Measurements from ENCODE around the gene HERC3.

HERC3 gene

DNA sequence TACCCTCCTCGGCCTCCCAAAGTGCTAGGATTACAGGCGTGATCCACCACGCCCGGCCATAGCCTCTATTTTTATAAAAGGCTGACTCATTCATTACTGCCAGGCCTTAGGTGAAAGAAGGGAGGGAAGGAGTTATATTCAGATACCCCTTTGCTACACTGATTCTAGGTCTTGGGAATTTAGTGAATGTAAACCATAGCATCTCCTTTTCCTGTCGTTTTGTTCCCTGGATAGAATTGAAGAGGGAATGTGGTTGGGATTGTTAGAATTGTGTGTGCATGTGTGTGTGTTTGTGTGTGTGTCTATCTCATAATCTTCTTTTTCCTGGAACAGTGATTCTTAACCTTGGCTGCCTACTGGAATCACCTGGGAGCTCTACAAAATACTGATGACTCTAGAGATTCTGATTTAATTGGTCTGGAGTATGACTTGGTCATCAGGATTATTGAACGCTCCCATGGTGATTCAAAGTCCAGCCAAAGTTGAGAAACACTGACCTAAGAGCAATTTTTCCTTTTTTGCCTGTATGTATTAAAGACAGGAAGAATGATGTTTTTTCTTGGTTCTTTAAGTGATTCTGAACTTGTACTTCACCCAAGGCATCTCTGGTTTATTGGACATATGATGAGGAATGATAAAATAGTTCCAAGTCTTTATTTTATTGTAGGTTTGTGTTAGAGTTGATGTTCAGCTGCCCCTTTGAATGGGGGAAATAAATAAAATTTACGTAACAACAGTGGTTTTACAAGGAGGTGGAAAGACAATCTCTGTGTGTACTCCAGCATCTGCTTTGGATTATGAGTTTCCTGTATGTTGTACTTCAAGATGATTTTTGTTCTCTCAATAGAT, 68.4 kb downstream of the HERC3 start:
- no peak for DNase-seq

DNA sequence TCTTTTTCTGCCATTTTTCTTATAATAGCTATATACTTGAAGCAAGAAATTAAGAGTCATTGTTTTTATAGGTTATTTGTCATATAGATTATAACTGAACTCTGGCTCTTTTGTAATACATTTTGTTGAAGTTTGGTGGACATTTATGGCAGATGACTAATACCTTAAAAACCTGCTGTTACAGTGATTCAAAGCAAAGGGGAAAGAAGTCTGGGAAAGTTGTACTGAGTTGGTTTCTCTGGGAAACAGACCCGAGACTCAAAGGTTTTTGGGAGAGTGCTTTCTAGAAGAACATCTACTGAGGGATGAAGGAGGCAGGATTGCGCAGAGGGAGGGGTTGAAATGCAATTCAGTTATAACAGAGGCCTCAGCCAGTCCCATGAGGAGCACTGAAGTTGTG, 69.5 kb downstream of the HERC3 start:
- no peak for DNase-seq

DNA sequence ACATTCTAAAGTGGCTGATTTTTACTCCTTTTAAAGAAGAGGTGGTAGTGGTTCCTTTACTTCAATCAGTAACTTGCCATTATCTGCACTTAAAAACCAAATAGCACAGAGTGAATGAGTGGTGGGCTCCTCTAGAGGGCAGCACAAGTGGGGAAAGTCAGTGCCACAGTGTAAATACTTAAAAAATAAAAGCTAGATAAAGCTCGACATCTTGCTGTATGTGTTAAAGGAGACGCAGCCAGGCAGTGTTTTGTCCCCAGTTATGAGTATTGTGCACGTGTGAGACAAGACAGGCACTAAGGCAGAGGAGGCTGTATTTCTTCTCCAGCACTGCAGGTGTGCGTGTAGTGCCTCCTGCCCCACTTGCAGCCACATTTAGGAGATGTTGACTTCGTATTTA, 80.7 kb downstream of the HERC3 start:
- DNase-seq = no peak

DNA sequence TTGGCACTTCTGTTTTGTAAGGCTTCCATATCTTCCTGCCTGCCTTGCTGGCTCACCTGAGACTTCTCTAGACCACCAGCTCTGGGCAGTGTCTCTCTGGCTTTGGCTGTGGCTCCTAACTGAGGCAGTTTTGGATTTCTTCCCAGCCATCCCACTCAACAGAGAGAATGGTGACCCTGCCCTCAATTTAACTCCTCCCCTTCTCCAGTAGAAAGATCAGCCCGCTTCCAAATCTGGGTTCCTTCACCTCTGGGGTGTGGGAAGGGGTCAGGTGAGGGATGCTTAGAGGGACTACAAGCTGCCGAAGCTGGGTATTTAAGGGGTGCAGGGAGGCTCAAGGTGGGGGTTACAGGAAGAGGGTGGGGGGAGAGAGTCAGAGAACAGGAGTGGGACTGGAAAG, 81.6 kb downstream of the HERC3 start:
- DNase-seq = no peak

DNA sequence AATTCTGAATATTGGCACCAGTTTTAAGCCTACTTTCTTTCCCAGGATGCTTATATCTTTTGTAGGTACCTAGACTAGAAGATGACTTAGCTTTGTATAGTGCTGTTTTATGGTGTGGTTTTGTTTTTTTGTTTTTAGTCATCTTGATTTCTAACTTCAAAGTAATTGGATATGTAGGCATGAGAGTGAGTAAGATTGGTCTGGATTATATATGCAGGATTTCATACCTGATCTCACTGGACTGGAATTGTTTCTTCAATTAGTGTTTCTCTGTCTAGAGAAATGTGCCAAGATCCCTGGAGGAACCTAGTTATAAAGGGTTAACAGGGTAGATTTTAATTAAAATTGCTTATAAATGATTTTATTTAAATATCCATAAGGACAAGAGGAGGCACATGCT, 82.3 kb downstream of the HERC3 start:
- DNase-seq = no peak

DNA sequence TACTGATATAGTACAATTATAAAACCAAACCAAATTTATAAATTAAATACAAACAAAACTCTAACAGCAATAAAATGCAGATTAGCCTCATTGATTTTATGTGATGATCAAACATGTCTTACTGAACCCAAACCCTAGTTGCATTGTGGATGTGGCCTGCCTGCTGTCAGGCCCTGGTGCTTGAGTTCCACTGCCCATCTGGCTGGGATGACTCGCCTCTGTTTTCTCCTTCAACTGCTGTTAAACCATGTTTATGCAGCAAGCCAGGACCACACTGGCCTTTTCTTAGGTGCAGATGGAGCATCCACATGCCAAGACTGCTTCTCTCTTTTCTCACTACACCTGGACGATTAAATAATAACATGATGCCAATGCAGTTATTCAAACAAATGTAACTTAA, 82.7 kb downstream of the HERC3 start:
- DNase-seq = no peak

DNA sequence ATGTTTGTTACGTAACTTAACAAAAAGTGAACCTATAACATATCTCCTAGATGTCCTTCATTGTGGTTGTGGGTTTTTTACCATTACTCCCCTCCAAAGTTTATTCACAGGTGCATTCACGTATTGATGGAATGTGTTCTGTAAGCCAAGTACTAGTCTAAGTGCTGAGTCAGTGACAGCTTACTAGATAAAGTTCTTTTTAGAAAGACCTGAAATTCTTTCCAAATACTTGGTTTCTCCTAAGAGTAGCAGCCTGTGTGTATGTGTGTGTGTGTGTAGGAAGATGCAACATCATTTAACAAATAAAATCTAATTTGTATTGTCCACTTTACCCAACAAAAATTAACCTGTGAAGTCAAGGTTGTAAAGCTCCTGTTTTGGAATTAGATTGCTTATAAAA, 83.3 kb downstream of the HERC3 start:
- DNase-seq = no peak

DNA sequence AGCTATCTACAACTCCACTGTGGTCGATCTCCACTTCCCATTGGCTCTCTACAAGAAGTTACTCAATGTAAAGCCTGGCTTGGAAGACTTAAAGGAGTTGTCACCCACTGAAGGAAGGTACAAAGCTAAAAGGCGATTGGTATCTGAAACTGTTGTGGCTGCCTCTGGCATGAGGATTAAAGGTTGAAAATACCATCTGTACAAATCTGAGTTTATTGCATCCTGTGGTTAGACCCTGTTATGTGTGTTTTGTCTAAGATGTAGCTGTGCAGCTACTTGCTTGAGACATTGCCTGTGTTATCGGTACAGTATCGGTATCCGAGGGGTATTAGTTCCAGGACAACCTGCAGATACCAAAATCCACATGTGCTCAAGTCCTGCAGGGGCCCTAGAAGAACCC, 88.9 kb downstream of the HERC3 start:
- no peak for DNase-seq

DNA sequence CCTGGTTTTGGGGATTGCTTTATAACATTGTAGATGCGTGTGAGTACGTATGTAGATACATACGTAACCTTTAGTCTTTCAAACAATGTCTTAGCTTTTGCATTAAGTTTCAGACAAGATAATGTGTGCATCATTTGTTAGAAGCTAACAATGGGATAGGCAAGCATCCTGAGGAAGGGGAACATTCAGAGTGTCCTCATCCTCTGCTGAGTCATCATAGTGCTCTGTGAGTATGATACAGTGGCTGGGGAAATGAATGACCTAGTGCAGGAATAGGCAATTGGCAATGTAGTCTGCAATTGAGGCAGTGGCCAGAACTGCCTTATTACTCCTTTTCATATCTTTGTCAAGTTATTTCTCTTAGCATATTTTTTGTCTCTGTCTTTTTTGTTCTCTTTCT, 98.1 kb downstream of the HERC3 start:
- DNase-seq = peak; percentile 1

DNA sequence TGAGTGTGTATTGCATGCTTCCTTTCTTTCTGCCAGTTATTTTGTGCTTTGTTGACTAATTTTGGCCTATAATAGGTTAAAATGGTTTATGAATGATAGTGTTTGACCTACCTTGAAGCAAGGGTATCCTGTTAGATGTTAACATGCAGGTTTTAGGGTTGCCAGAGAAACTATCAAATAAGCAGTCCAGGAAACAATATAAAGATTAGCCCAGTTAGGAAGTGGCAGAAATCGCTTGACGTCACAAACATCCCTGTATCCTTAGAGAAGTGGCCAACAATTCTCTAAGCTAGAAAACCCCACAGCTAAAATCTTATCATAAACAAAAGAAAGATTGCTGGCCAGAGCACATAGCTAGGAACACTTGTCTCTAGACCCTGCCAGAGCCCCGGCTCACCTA, 101.5 kb downstream of the HERC3 start:
- DNase-seq = no peak

DNA sequence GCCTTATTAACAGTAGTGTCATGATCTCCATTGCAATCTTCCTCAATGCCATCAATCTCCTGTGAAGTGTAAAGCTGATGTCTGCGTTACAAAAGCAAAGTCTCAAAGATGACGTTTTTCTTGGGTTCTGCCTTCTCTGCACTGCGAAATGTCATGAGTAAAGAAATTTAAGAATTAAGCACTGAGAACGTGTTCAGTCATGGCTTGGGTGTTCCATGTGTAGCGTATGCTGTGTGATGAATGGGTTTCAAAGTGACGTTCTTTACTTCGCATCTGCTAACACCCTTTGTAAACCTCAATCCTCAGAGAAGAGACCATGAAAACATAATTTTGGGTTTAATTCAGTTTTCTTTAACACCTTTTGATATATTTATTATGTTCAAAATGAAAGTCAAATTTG, 104.3 kb downstream of the HERC3 start:
- DNase-seq = no peak

DNA sequence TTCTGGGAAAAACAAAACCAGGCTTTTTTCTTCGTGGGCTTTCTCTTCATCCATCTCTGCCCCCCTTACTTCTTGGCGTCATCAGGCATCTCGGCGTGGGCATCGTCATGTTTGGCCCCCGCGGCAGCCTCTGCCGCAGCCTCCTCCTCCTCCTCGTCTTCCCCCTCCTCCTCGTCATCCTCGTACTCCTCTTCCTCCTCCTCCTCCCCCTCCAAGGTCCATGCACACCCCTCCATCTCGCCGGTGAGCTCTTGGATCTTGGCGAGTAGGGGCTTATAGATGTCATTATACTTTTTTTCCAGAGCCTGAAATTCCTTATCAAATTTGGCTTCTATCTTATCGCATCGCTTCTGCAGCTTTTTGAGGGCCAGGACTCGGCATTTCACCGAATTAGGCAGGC, 104.9 kb downstream of the HERC3 start:
- DNase-seq = no peak

DNA sequence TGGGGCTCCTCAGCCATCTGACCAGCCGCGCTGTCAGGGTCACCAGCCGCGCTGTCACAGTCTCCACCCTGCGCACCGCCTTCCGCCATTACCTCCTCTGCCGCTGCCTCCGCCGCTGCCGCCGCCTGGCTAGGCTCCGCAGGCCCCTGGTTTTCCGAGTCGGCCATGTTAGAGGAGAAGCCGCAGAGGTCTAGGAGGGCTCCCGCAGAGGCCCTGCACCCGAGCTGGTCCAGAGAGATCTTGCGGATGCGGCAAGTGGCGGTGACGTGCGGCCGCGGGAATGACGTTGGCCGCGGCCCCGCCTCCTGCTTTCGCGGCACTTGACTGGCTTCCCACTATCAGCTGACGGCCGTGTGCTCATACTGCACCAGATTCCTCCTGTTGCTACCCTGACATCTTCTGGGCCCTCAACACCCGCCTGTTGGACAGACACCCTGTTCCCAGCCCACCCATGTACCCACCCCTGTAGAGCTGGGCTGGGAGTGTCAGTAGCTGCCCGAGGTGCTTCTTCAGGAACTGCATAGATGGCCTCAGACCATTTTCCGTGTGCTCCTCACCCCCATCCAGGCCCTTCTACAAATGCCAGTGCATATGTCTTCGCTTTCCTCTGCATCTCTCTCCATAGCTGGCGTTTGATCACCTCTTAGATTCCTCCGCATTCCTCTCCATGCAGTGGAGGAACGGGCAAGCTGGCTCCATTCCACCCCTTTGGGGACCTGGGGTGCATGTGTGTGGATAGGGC, 105.5 kb downstream of the HERC3 start, which contains the start of gene NAP1L5:
Gene NAP1L5, minus strand, starts transcription at position 242 of the 742 bp plus-strand sequence. Its CDS starts 75 bp downstream, at position 167.
- DNase-seq = peak; percentile 25

DNA sequence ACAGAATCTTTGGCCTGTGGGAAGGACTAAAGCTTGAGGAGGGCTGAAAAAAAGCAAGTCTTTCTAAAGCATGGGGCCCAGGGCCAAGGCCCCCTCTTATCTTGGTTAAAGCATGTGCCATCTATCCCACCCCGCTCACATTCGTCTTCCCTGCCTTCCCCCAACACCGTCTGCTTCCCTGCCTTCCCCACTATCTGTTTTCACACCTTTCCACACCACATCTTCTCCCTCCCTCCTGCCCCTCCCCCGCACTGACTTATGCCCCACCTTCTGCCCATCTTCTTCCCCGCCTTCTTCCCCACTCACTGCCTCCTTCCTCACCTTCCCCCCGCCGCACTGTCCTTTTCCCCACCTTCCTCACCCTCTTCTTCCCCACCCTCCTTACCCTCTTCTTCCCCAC, 106.2 kb downstream of the HERC3 start:
- no peak for DNase-seq

DNA sequence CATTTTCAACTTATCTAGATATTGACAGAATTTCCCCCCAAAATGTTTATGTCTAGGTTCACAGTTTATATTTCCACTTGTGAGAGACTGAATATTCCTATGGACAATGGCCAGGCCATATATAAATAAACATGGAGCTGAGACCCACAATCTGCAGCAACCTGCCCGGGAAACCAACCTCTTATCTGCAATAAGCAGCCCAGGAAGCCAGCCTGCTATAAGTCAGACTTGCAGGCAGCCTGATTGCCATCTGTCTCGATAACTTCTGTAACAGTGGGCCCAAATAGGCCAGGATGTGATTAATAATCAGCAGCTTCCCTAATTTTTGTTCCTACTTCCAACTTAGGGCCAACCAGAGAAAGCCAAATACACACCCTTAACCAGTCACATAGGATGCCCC, 110.5 kb downstream of the HERC3 start:
- DNase-seq = no peak

DNA sequence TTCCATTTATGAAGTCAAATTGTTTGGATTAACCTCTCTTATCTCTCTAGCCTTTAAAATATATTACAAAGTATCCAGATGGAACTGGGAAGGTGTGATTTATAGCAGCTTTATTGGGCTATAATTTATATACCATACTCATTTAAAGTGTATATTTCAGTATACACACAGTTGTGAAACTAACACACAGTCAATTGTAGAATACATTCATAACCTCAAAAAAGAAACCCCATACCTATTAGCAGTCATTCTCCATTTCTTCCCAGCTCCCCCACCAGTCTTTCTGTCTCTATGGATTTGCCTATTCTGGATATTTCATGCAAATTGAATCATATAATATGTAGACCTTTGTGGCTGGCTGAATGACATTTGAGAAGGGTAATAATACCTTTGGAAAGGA, 112.9 kb downstream of the HERC3 start:
- no peak for DNase-seq

DNA sequence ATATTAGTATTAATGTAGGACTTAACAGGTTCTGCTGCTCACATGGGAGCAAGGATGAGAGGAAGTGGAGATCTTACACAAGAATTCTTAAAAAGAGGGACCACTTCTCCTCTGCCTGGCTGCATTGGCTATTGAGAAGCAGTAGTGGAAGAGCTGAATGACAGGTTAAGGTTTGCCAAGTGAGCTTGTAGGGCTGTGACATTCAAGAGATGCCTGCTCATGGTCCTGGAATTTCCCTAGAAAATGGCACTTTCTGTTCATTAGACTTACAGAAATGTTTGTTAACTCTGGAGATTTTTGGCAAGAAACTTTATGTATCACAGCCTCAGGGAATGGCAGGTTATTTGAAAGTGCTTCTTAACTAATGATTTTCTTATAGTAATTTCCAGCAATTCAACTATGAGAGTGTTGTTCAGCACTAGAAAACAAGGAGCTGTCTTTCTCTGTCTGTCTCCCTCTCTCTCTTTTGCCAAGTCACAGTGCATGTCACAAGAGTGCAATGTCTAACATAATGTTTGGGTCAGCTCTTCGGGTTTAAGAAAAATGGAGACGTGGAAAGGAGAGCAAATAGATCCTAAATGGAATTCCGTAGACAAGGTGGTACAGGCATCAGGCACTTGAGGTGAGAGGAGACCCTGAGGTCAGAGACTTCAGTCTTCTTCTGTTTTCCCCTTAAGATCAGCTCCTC, 113.7 kb downstream of the HERC3 start:
- peak; percentile 18 for DNase-seq

DNA sequence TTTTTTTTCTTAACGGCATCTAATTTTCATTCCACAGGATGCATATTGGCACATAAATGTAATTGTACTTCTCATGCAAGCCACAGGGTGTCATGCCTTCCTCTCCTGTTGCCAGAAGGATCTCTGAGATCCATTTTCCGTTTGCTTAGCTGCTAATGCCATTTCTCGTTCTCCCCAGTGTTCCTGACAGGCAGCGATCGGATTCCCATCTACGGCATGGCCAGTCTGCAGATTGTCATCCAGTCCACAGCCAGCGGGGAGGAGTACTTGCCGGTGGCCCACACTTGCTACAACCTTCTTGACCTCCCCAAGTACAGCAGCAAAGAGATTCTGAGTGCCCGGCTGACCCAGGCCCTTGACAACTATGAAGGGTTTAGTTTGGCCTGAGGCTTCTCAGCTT, 114.3 kb downstream of the HERC3 start:
- no peak for DNase-seq

DNA sequence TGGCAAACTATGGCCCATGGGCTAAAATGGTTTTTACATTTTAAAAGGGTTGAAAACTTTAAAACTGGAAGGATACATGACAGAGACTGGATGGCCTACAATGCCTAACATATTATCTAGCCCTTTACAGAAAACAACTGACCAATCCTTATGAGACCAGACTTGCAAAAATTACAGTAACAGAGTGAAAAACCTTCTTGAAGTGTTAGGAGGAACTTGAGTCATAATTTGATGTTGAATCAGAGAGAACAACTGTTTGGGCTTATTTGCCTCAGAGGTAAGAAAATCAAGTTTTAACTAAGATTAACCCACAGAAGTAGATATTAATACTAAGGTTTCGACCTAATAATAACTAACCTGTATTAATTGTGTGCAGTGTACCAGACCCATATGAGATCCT, 117.7 kb downstream of the HERC3 start:
- no peak for DNase-seq

DNA sequence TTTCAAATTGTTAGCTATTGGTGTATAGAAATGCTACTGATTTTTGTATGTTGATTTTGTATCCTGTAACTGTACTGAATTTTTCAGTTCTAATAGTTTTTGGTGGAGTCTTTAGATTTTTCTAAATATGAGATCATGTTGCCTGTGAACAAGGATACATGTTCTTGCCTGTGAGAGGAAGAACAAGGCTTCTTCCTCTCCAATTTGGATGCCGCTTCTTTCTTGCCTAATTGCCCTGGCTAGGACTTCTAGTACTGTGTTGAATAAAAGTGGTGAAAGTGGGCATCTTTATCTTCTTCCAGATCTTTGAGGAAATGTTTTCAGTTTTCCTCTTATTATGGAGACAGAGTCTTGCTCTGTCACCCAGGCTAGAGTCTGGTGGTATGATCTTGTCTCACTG, 121.5 kb downstream of the HERC3 start:
- DNase-seq = no peak

DNA sequence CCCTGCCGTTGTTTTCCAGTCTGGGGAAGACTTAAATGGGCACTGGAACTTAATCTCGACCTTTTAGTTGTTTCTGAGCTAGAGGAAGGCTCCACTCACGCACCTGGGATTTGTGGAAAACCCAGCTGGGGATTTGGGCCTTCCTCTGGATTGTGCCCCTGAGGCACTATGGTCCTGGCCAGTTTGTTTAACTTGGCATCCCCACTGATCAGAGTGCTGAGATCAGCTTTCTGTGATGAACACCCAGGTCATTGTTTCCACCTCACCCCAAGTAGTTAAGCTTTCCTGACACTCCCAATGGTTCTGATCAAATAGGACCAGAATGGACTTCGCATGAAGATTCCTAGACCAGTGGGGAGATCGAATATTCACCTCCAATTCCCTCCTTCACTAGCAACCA, 125.8 kb downstream of the HERC3 start:
- no peak for DNase-seq

DNA sequence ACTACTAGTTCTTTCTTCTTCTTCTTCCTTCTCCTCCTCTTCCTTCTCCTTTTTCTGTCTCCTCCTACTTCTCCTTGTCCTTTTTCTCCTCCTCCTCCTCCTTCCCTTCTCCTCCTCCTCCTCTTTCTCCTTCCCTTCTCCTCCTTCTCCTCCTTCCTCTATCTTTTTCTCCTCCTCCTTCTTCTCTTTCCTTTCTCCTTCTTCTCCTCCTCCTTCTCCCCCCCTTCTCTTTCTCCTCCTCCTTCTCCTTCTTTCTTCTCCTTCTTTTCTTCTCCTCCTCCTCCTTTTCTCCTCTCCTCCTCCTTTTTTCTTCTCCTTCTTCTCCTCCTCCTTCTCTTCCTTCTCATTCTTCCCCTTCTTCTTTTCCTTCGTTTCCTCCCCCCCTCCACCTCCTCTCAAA, 127.1 kb downstream of the HERC3 start:
- DNase-seq = peak; percentile 8

DNA sequence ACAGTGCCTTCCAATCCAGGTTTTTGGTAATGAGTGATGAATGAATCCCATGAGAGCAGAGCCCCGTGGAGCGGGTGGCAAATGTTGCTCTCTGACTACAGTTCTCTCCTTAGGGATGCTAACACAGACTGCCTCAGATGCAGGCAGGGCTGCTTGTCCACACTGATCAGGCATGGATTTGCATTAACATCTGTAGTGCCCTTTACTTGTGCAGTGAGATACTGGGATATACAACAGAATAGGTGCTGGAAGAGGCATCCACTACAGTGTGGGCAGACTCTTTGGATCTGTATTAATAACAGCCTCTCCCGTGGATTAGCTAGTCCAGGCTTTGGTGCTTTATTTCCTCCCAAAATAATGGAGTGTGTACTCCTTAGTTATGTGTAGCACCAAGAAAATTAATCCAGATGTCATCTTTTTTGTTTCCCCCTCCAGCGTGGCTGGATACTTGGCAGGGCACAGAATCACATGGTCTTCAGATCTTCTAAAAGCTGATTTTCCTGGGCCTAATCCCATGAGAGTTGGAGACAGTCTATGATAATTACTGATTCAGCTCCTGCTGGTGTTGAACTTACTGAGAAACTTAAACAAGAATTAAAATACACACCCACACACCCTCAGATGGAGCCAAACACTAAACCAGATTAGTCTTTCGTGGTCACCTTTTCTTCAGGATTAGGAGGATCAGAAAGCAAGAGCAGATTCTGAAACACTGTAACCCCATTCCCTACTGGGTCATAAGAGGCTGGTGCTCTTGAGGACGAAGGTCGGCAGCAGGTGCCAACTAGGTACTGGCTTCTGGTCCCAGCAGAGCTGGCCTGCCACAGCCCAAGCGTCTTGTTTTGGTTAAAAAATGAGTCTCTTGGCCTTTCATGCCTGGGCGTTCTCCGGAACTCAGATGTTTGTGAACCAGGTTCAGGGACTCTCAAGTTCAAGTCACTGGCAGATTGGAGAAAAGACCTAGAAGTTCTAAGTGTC, 128.5 kb downstream of the HERC3 start:
- no peak for DNase-seq
